ENCODE results near the gene SLC2A11. TPM values are rescaled to one million over a fixed set of nuclear protein-coding genes. Genes with fewer than 3 reads are reported as not detected.
"Not testable (repeated sequence)": the region's sequence is repeated elsewhere in the genome, so short reads cannot be mapped to it uniquely, and the experiment has no call there.

Gene SLC2A11
- total and polyA plus RNA-seq, 9 donors, result 13.7 to 25.3 (median 16.8) TPM

DNA sequence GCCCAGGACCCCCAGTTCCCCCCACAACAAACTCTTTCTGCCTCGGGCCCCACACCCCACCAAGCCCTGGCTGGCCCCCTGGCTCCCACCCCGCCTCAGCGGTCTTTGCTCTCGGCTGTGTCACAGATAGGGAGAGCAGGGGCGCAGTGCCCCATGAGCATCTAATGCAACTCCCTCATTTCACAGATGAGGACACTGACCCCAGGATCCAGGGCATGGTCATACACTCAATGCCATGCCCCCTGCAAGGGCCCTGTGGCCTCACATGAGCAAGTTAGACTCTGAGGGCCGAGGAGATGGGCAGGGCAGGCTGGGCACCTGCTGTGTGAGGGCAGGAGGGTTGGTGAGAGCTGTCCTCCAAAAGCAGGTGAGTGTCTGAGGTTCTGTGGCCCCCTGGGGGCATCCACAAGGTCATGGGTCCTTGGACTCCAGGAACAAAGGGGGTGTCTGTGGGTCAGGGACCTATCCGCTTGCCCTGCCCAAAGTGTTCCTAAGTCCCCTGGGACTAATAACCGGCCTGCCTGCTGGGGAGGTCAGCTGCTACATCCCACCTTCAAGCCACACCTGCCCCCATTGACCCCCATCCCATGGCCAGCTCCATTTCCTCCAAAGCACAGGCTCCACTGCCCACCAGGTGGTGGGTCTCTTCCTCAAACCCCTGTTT, 39.0 kb downstream of the SLC2A11 start:
- DNase-seq, result no peak
- 84 to 89% (median 86%) methylated on average over 8 of the region's 8 CpGs for WGBS, 3 donors
- no peaks in the 10 kb centered on the region for H3K36me3 ChIP-seq
- no peaks in the 10 kb centered on the region for H3K27me3 ChIP-seq
- peaks cover 17% of the 10 kb centered on the region for H3K4me1 ChIP-seq (ENCODE audit: insufficient read depth)
- no peak overlapping the region for H3K4me3 ChIP-seq
- intact Hi-C loops (cut with DNase I), result no loop called here
- no peak overlapping the region for H3K27ac ChIP-seq
- H3K9me3 ChIP-seq, result no peaks in the 10 kb centered on the region
- TF ChIP-seq EP300 (IDR thresholded peaks at IDR 0.05), result no peak
- no peak for TF ChIP-seq CTCF (IDR thresholded peaks at IDR 0.05)
- no peak for TF ChIP-seq POLR2A (IDR thresholded peaks at IDR 0.05)

- Histone ChIP-seq H3K27me3 (no peaks in the 10 kb centered on the region), H3K27ac (no peak overlapping the region), H3K9me3 (no peaks in the 10 kb centered on the region), H3K36me3 (no peaks in the 10 kb centered on the region), H3K4me1 (ENCODE audit: insufficient read depth) (peaks cover 17% of the 10 kb centered on the region), H3K4me3 (no peak overlapping the region)
- DNase-seq, result no peak
- TF ChIP-seq EP300 (IDR thresholded peaks at IDR 0.05) (no peak), CTCF (IDR thresholded peaks at IDR 0.05) (no peak), POLR2A (IDR thresholded peaks at IDR 0.05) (no peak)
- intact Hi-C loops (cut with DNase I), result no loop called here
- 82 to 93% (median 85%) methylated on average over 3 of the region's 3 CpGs for WGBS, 3 donors
Measured at GRCh38 chr22:23897320-23897719, 39.6 kb downstream of the SLC2A11 start.

- intact Hi-C loops (cut with DNase I), result no loop called here
- no peak overlapping the region for H3K4me3 ChIP-seq
- no peaks in the 10 kb centered on the region for H3K36me3 ChIP-seq
- H3K27ac ChIP-seq, result no peak overlapping the region
- no peak for DNase-seq
- H3K9me3 ChIP-seq, result no peaks in the 10 kb centered on the region
- WGBS, 3 donors, result 58 to 63% (median 59%) methylated on average over 8 of the region's 8 CpGs
- TF ChIP-seq POLR2A (IDR thresholded peaks at IDR 0.05) (no peak), EP300 (IDR thresholded peaks at IDR 0.05) (no peak), CTCF (IDR thresholded peaks at IDR 0.05) (no peak)
- H3K27me3 ChIP-seq, result no peaks in the 10 kb centered on the region
- peaks cover 13% of the 10 kb centered on the region for H3K4me1 ChIP-seq (ENCODE audit: insufficient read depth)
Measured at GRCh38 chr22:23898006-23898974, 40.6 kb downstream of the SLC2A11 start.

- Histone ChIP-seq H3K4me3 (no peak overlapping the region), H3K27ac (no peak overlapping the region), H3K4me1 (ENCODE audit: insufficient read depth) (peaks cover 12% of the 10 kb centered on the region), H3K36me3 (no peaks in the 10 kb centered on the region), H3K27me3 (no peaks in the 10 kb centered on the region), H3K9me3 (no peaks in the 10 kb centered on the region)
- no peak for DNase-seq
- intact Hi-C loops (cut with DNase I), result no loop called here
- no peak for TF ChIP-seq EP300 (IDR thresholded peaks at IDR 0.05)
- no peak for TF ChIP-seq POLR2A (IDR thresholded peaks at IDR 0.05)
- TF ChIP-seq CTCF (IDR thresholded peaks at IDR 0.05), result no peak
- 19 to 42% (median 24%) methylated on average over 6 of the region's 6 CpGs for WGBS, 3 donors
Measured at GRCh38 chr22:23899042-23899745, 41.5 kb downstream of the SLC2A11 start.

DNA sequence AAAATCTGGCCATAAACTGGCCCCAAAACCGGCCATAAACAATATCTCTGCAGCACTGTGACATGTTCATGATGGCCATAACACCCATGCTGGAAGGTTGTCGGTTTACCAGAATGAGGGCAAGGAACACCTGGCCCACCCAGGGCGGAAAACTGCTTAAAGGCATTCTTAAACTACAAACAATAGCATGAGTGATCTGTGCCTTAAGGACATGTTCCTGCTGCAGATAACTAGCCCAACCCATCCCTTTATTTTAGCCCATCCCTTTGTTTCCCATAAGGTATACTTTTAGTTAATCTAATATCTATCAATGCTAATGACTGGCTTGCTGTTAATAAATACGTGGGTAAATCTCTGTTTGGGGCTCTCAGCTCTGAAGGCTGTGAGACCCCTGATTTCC, 42.6 kb downstream of the SLC2A11 start:
- H3K4me3 ChIP-seq; H3K27ac ChIP-seq; DNase-seq; H3K4me1 ChIP-seq (ENCODE audit: insufficient read depth); H3K27me3 ChIP-seq; H3K9me3 ChIP-seq; H3K36me3 ChIP-seq; intact Hi-C loops (cut with DNase I): not testable (repeated sequence)
- 73 to 93% (median 84%) methylated on average over 4 of the region's 4 CpGs for WGBS, 3 donors
